Fibroblast of upper back skin (primary cell): ENCODE results near the gene KCNG2.
A peak's percentile ranks its signal among the peaks of the same experiment; 100 is the strongest.

ENCODE experiments used
- DNase-seq: peaks from one replicate; pipeline ENCODE4 v3.0.0-alpha.2; 2013

KCNG2 gene

GRCh38 chr18:79800371-79801180, 2.8 kb downstream of the KCNG2 start:
- no peak for DNase-seq

- DNase-seq, result no peak
Observed at GRCh38 chr18:79801217-79801616, 3.5 kb downstream of the KCNG2 start.

GRCh38 chr18:79801641-79802040, 3.9 kb downstream of the KCNG2 start:
- no peak for DNase-seq

- DNase-seq, result no peak
Observed at GRCh38 chr18:79802298-79802697, 4.6 kb downstream of the KCNG2 start.

GRCh38 chr18:79803611-79804051, 5.9 kb downstream of the KCNG2 start:
- DNase-seq, result no peak

- no peak for DNase-seq
Observed at GRCh38 chr18:79804130-79804787, 6.5 kb downstream of the KCNG2 start.

GRCh38 chr18:79805211-79805887, 7.6 kb downstream of the KCNG2 start:
- no peak for DNase-seq

GRCh38 chr18:79805926-79806487, 8.3 kb downstream of the KCNG2 start:
- no peak for DNase-seq

GRCh38 chr18:79806976-79807841, 9.5 kb downstream of the KCNG2 start:
- DNase-seq, result no peak

- DNase-seq, result no peak
Observed at GRCh38 chr18:79809482-79810192, 11.9 kb downstream of the KCNG2 start.

- no peak for DNase-seq
Observed at GRCh38 chr18:79812052-79812451, 14.3 kb downstream of the KCNG2 start.

- no peak for DNase-seq
Observed at GRCh38 chr18:79814373-79814772, 16.6 kb downstream of the KCNG2 start.

- no peak for DNase-seq
Observed at GRCh38 chr18:79815657-79816056, 17.9 kb downstream of the KCNG2 start.

- no peak for DNase-seq
Observed at GRCh38 chr18:79816092-79816491, 18.4 kb downstream of the KCNG2 start.

GRCh38 chr18:79816981-79817606, 19.4 kb downstream of the KCNG2 start:
- no peak for DNase-seq

GRCh38 chr18:79817607-79817998, 19.9 kb downstream of the KCNG2 start:
- no peak for DNase-seq

- peak; percentile 4 for DNase-seq
Observed at GRCh38 chr18:79818036-79818435, 20.3 kb downstream of the KCNG2 start.

- DNase-seq, result no peak
Observed at GRCh38 chr18:79818631-79819030, 20.9 kb downstream of the KCNG2 start.

- no peak for DNase-seq
Observed at GRCh38 chr18:79819064-79819967, 21.6 kb downstream of the KCNG2 start.

GRCh38 chr18:79819968-79820351, 22.2 kb downstream of the KCNG2 start:
- DNase-seq, result no peak
